Panc1 (cell line): Measurements from ENCODE around the gene CDK5RAP3. TPM values are rescaled to one million over a fixed set of nuclear protein-coding genes. Genes with fewer than 3 reads are reported as not detected.

ENCODE experiments used
- ATAC-seq: fragments of 200-7000 bp; cut with Tn5 transposase; 2 replicates; pipeline ENCODE4 v1.9.1; 2020; ENCODE audit warnings: mild to moderate bottlenecking, moderate library complexity
- BruUV-seq: library from RNA; stranded (reverse); fragments of 400-500 nt; replicated peaks from 2 replicates; lab custom pipeline; 2021; lab: Mats Ljungman, UMichigan
- CTCF ChIA-PET: fragments of 300-600 bp; sonication (Branson Sonifier 250); formaldehyde crosslinking; loops from one replicate; lab custom pipeline; 2022; ENCODE audit warnings: antibody characterized with exemption; lab: Charles Lee
- POLR2A ChIA-PET: fragments of 300-600 bp; sonication (Branson Sonifier 250); formaldehyde crosslinking; loops from one replicate; lab custom pipeline; 2022; ENCODE audit warnings: antibody characterized with exemption; lab: Charles Lee
- DNase-seq: peaks from one replicate; pipeline ENCODE4 v3.0.0-alpha.2; 2010; ENCODE audit warnings: low read depth, low spot score
- H3K27ac ChIP-seq: 2 replicates; pipeline ENCODE4 v1.5.1; 2011; ENCODE audit warnings: mild to moderate bottlenecking, low read length, inconsistent platforms
- H3K27me3 ChIP-seq: fragments of 200-500 bp; sonication (Bioruptor generic); 2 replicates; pipeline ENCODE4 v1.6.0; 2014; ENCODE audit warnings: low read length, inconsistent platforms; ENCODE audit not compliant: control insufficient read depth, insufficient read depth
- H3K36me3 ChIP-seq: fragments of 200-500 bp; sonication (Bioruptor generic); 2 replicates; pipeline ENCODE4 v1.5.1; 2014; ENCODE audit warnings: inconsistent platforms, mild to moderate bottlenecking, low read length, moderate library complexity; ENCODE audit not compliant: control insufficient read depth, insufficient read depth
- H3K4me1 ChIP-seq: 2 replicates; pipeline ENCODE4 v1.5.1; 2011; ENCODE audit warnings: inconsistent platforms, mild to moderate bottlenecking, low read length, moderate library complexity; ENCODE audit not compliant: control insufficient read depth, insufficient read depth
- H3K4me3 ChIP-seq, 2 experiments: 2 replicates each; pipeline ENCODE4 v1.5.1; 2011 to 2012; ENCODE audit warnings: low read depth in 2 of 2, low read length in 2 of 2, mild to moderate bottlenecking in 2 of 2, inconsistent platforms in 1 of 2, moderate library complexity in 1 of 2
- H3K9me3 ChIP-seq: fragments of 200-500 bp; sonication (Bioruptor generic); 2 replicates; pipeline ENCODE4 v1.5.1; 2014; ENCODE audit warnings: low read depth, mild to moderate bottlenecking, inconsistent platforms, low read length, moderate library complexity; ENCODE audit not compliant: control insufficient read depth, insufficient read depth
- POLR2AphosphoS5 ChIP-seq: IDR thresholded peaks from 2 replicates; pipeline ENCODE4 v1.6.1; 2012; ENCODE audit warnings: mild to moderate bottlenecking, low read depth, low read length, moderate library complexity
- REST ChIP-seq, 2 experiments: IDR thresholded peaks; 2 replicates each; pipeline ENCODE4 v1.6.1; 2011 to 2012; ENCODE audit warnings: low read depth in 2 of 2, control low read depth in 1 of 2, low read length in 1 of 2, mild to moderate bottlenecking in 1 of 2, moderate library complexity in 1 of 2; ENCODE audit not compliant: insufficient read depth in 1 of 2
- SIN3A ChIP-seq: IDR thresholded peaks from 2 replicates; pipeline ENCODE4 v1.6.1; 2012; ENCODE audit warnings: low read depth, mild to moderate bottlenecking, low read length, moderate library complexity, borderline replicate concordance; ENCODE audit not compliant: insufficient read depth
- TCF7L2 ChIP-seq: IDR thresholded peaks from 2 replicates; pipeline ENCODE4 v1.6.1; 2011; ENCODE audit warnings: mild to moderate bottlenecking, low read depth, low read length, inconsistent platforms
- in situ Hi-C: cut with HindIII; loops from 2 replicates; pipeline ENCODE4 v1.10.0; 2016; ENCODE audit warnings: low sequenced_read_pairs, low pct_unique_long_range_greater_than_20kb
- intact Hi-C: fragments of 100-400 bp; cut with micrococcal nuclease; formaldehyde crosslinking; loops from one replicate; pipeline ENCODE4 v1.10.0; 2022; ENCODE audit not compliant: unreplicated experiment
- total RNA-seq: library from RNA; stranded (reverse); gene quantifications from one replicate; pipeline ENCODE4 v1.2.1, GENCODE V29; 2021; ENCODE audit not compliant: unreplicated experiment
- TF ChIP-seq, protein P1 (sequence below): fragments of 450-650 bp; IDR thresholded peaks from 2 replicates; pipeline ENCODE4 v1.5.1; 2017; ENCODE audit warnings: mild to moderate bottlenecking

The CDK5RAP3 gene
- total RNA-seq, 1 experiment from 2014 or later, result 193 TPM

GRCh38 chr17:47990962-47991731 lies 20.2 kb downstream of the CDK5RAP3 start:
- intact Hi-C loops, result no loop called here
- CTCF ChIA-PET, result no interaction called here

GRCh38 chr17:47992216-47992615 lies 21.3 kb downstream of the CDK5RAP3 start:
- ATAC-seq (no peak), DNase-seq (no peak)
- ChIA-PET CTCF (no interaction called here), POLR2A (no interaction called here)
- in situ Hi-C loops, result no loop called here
- Histone ChIP-seq H3K36me3 (no peaks in the 10 kb centered on the region), H3K27ac (no peak overlapping the region), H3K4me3 (no peak overlapping the region), H3K27me3 (no peaks in the 10 kb centered on the region), H3K9me3 (no peaks in the 10 kb centered on the region), H3K4me1 (peaks cover 12% of the 10 kb centered on the region)
- no TSS peak for BruUV-seq
- TF ChIP-seq REST (IDR thresholded peaks at IDR 0.05; ENCODE audit: insufficient read depth in 1 of 2, low read depth in 2 of 2, low read length in 1 of 2) (no peak), SIN3A (no peak), POLR2AphosphoS5 (no peak), TCF7L2 (no peak)
- TF ChIP-seq, protein P1, sequence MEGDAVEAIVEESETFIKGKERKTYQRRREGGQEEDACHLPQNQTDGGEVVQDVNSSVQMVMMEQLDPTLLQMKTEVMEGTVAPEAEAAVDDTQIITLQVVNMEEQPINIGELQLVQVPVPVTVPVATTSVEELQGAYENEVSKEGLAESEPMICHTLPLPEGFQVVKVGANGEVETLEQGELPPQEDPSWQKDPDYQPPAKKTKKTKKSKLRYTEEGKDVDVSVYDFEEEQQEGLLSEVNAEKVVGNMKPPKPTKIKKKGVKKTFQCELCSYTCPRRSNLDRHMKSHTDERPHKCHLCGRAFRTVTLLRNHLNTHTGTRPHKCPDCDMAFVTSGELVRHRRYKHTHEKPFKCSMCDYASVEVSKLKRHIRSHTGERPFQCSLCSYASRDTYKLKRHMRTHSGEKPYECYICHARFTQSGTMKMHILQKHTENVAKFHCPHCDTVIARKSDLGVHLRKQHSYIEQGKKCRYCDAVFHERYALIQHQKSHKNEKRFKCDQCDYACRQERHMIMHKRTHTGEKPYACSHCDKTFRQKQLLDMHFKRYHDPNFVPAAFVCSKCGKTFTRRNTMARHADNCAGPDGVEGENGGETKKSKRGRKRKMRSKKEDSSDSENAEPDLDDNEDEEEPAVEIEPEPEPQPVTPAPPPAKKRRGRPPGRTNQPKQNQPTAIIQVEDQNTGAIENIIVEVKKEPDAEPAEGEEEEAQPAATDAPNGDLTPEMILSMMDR, result no peak
- intact Hi-C loops, result no loop called here

More at GRCh38 chr17:47990962-47991731, 20.2 kb downstream of the CDK5RAP3 start:
- Histone ChIP-seq H3K4me3 (no peak overlapping the region), H3K4me1 (peaks cover 16% of the 10 kb centered on the region), H3K9me3 (no peaks in the 10 kb centered on the region), H3K27ac (no peak overlapping the region), H3K36me3 (no peaks in the 10 kb centered on the region), H3K27me3 (no peaks in the 10 kb centered on the region)
- in situ Hi-C loops, result no loop called here
- no peak for TF ChIP-seq REST (IDR thresholded peaks at IDR 0.05; ENCODE audit: insufficient read depth in 1 of 2, low read depth in 2 of 2, low read length in 1 of 2)
- TF ChIP-seq POLR2AphosphoS5, result no peak
- TF ChIP-seq, protein P1, result no peak
- TF ChIP-seq SIN3A, result no peak
- DNase-seq (no peak), ATAC-seq (no peak)
- no TSS peak for BruUV-seq
- POLR2A ChIA-PET, result no interaction called here
